ENCODE results near the gene ALG12.
A peak's percentile ranks its signal among the peaks of the same experiment; 100 is the strongest.

Gene ALG12

GRCh38 chr22:49910229-49911155 lies 7.7 kb downstream of the ALG12 start:
- DNase-seq: no peak

GRCh38 chr22:49909476-49910205 lies 8.6 kb downstream of the ALG12 start:
- DNase-seq: no peak

GRCh38 chr22:49907807-49908206 lies 10.4 kb downstream of the ALG12 start:
- no peak for DNase-seq

- DNase-seq: no peak
Measured at GRCh38 chr22:49906799-49907290, 11.4 kb downstream of the ALG12 start.

- no peak for DNase-seq
Measured at GRCh38 chr22:49906071-49906798, 12.0 kb downstream of the ALG12 start.

GRCh38 chr22:49905465-49905864 lies 12.8 kb downstream of the ALG12 start:
- no peak for DNase-seq

- DNase-seq: no peak
Measured at GRCh38 chr22:49904040-49904369, 14.2 kb downstream of the ALG12 start.

GRCh38 chr22:49903322-49904039 lies 14.8 kb downstream of the ALG12 start:
- peak; percentile 78 for DNase-seq

- no peak for DNase-seq
Measured at GRCh38 chr22:49901457-49901856, 16.8 kb downstream of the ALG12 start.

- no peak for DNase-seq
Measured at GRCh38 chr22:49900441-49901230, 17.6 kb downstream of the ALG12 start.

GRCh38 chr22:49899530-49899929 lies 18.7 kb downstream of the ALG12 start:
- no peak for DNase-seq

- DNase-seq: no peak
Measured at GRCh38 chr22:49897015-49897684, 21.1 kb downstream of the ALG12 start.

GRCh38 chr22:49896201-49896600 lies 22.0 kb downstream of the ALG12 start:
- DNase-seq: no peak

GRCh38 chr22:49894322-49895054 lies 23.8 kb downstream of the ALG12 start:
- DNase-seq: no peak

- DNase-seq: no peak
Measured at GRCh38 chr22:49893025-49893424, 25.2 kb downstream of the ALG12 start.

GRCh38 chr22:49892226-49892899 lies 25.9 kb downstream of the ALG12 start:
- DNase-seq: no peak

GRCh38 chr22:49889071-49889470 lies 29.2 kb downstream of the ALG12 start:
- no peak for DNase-seq

GRCh38 chr22:49887702-49888101 lies 30.5 kb downstream of the ALG12 start:
- DNase-seq: no peak

- no peak for DNase-seq
Measured at GRCh38 chr22:49887064-49887451, 31.2 kb downstream of the ALG12 start.

Data from hematopoietic multipotent progenitor cell treated with erythropoietin and hydrocortisone succinate and interleukin-3 and kit ligand, for 8 days (in vitro differentiated cells).